Brain pericyte (primary cell): ENCODE data around the gene TMEM121B.

Experiments
- DNase-seq: peaks from one replicate; pipeline ENCODE4 v3.0.0-alpha.2; 2012; ENCODE audit warnings: low read depth, low spot score

Gene TMEM121B

GRCh38 chr22:17110791-17111550 is 10.2 kb downstream of the TMEM121B start:
- DNase-seq = no peak

- DNase-seq = no peak
Measured at GRCh38 chr22:17109976-17110375, 11.2 kb downstream of the TMEM121B start.

- DNase-seq = no peak
Measured at GRCh38 chr22:17109113-17109865, 11.9 kb downstream of the TMEM121B start.

DNA sequence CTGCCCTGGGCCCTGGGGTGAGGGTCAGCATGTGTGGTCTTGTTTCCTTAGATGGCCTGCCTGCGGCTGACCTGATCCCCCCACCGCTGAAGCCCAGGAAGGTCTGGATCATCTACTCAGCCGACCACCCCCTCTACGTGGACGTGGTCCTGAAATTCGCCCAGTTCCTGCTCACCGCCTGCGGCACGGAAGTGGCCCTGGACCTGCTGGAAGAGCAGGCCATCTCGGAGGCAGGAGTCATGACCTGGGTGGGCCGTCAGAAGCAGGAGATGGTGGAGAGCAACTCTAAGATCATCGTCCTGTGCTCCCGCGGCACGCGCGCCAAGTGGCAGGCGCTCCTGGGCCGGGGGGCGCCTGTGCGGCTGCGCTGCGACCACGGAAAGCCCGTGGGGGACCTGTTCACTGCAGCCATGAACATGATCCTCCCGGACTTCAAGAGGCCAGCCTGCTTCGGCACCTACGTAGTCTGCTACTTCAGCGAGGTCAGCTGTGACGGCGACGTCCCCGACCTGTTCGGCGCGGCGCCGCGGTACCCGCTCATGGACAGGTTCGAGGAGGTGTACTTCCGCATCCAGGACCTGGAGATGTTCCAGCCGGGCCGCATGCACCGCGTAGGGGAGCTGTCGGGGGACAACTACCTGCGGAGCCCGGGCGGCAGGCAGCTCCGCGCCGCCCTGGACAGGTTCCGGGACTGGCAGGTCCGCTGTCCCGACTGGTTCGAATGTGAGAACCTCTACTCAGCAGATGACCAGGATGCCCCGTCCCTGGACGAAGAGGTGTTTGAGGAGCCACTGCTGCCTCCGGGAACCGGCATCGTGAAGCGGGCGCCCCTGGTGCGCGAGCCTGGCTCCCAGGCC is 12.7 kb downstream of the TMEM121B start:
- DNase-seq = no peak

GRCh38 chr22:17107547-17107810 is 13.7 kb downstream of the TMEM121B start:
- no peak for DNase-seq

DNA sequence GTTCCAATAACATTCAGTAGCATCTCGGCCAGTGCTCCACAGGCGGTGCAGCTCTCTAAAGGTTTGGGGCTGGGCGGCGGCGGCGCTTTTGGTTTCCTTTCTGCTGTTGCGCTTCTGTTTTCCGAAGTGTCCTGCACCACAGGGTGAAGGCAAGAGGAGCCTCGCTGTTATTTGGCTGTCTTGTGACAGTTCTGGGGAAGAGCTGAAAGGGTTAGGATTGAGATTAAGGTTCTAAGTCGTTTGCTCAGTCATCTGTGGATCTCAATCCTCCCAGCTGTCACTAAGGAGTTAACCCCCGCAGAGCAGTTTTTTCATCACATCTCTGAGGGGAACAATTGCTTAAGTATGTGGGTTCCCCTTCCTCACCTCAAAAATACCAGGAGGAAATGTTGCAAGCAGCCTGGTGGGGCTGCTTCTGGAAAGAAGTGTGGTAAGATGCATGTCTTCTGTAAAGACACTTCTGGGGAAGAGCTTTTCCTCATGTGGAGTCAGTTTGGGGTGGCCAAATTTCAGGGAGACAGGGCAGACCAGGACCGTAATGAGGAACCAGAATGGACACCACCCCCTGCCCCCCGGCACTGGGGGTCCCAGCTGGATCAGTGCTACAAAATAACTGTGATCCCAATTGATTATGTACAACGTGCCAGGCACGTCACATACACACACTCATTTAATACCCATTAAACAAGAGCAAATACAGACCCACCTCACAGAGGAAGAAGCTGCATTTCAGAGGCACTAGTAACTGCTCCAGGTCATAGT is 14.2 kb downstream of the TMEM121B start:
- DNase-seq = no peak

DNA sequence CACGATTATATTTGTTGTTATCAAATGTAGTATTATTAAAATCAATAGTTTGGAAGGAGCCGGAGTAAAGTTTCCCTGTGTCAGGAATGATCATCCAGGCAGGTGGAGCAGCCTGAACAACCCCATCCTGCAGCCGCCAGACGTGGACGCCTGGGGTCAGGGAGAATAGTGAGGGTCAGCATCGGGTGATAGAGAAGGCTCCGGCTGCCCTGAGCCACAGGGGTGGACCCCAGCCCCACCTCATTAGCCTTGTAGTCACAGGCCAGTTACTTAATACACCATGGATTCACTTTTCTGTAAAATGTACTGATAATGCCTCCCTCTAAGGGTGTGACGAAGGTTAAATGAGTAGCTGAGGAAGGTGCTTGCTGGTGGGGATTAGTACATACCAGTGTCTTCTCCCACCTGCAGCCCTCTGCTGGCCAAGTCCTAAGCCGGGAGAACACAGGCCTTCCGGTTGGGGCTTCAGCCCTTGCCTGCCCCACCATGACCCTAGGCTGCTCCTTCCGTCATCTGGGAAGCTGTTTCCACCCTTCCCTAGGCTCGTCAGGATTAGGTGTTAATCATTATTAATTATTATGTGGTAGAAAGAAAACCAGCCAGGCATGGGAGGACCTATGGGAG is 14.9 kb downstream of the TMEM121B start:
- no peak for DNase-seq

DNA sequence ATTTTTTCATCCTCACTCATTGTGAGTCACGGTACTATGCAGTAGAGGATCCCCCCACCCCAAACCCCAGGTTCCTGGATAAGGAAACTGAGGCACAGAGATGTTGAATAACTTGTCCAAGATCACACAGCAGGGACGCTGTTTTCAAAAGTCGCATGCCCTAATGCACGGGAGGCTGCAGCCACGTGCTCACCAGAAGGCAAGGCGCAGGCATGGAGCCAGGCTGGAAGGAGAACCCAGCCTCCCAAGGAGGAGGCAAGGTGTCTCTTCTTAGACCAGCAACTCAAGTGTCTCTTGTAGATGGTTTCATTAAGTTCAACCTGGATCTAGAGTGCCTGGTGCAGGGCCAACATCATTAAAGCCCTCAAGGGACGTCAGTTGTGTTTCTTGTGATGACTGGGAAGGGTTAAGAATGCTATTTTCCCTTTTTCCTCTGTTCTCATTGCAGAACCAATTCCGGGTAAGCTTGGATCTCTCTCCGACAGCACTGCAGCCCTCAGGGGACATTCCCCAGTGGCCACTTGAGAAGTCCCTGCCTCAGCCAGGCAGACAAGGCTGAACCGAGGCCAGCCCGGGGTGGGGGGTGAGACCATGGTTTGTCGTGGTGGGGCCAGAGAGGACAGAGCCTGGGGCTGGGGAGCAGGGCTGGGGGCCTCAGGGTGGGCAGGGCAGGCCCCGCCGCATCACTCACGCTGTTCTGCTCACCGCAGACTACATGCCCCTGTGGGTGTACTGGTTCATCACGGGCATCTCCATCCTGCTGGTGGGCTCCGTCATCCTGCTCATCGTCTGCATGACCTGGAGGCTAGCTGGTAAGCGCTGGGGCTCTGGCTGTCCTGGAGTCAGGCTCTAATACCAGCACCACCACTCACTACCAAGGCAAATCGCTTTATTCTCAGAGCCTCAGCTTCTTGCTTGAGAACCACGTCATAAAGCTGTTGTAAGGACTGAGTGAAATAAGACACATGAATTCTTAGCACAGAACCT is 15.7 kb downstream of the TMEM121B start:
- no peak for DNase-seq

DNA sequence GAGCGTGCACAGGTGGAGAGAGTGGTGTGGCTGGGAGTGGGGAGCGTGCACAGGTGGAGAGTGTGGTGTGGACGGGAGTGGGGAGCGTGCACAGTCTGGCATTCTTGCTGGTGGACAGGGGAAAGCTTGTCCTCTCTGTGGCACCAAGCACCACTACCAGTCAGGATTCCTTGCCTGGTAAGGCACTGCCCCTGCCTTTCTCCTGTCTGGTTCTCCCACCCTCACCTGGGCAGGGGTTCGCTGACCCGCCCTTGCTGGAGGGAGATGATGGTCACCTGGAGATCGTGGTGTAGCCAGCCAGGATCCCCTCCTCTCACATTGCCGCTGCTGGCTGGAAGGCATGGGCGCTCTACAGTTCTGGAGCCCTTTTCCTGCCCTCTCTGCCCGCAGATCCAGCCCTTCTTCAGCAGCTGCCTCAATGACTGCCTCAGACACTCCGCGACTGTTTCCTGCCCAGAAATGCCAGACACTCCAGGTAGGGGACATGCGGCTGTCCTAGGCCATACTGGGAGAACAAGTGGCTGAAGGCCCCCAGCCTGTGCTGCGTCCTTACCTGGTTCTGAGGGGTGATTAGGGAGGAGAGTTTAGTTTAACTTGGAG is 16.7 kb downstream of the TMEM121B start:
- no peak for DNase-seq

GRCh38 chr22:17103351-17103750 is 17.8 kb downstream of the TMEM121B start:
- no peak for DNase-seq

DNA sequence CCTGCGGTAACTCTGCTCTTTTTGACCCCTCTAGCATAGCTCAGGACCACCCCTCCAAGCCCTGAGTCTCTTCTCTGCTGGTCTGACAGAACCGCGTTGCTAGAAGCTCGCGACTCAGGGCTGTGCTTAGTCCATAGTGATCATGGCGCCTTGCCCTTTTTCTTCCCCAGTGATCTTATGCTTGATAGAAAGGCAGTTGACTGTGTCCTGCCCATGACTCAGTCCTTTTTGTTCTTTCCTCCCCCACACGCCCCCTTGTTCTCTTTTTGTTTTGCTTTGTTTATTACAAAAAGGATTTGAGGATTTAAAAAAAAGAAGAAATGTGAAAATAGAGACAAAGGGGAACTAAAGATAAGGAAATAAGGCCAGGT is 18.9 kb downstream of the TMEM121B start:
- no peak for DNase-seq

- DNase-seq = no peak
Measured at GRCh38 chr22:17101475-17102296, 19.5 kb downstream of the TMEM121B start.

DNA sequence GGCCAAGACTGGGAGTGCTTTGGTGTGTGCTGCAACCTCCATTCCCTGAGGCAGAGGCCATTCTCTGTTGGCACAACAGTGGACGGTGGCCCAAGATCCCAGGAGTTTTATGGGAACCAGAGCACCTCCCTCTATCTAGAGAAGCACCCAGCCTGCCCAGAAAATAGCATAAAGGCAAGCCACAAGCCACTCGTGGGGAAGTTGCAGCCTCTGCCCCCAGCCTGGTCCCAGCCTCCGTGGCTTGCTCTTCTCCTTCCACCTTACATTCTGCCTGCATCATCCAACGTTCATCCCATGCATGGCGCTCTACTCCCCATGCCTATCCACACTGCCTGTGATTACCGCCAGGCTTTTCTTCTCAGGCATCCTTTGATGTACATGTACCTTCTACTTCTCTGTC is 20.5 kb downstream of the TMEM121B start:
- DNase-seq = no peak

- DNase-seq = no peak
Measured at GRCh38 chr22:17098379-17098819, 22.8 kb downstream of the TMEM121B start.

- no peak for DNase-seq
Measured at GRCh38 chr22:17097701-17098100, 23.5 kb downstream of the TMEM121B start.

DNA sequence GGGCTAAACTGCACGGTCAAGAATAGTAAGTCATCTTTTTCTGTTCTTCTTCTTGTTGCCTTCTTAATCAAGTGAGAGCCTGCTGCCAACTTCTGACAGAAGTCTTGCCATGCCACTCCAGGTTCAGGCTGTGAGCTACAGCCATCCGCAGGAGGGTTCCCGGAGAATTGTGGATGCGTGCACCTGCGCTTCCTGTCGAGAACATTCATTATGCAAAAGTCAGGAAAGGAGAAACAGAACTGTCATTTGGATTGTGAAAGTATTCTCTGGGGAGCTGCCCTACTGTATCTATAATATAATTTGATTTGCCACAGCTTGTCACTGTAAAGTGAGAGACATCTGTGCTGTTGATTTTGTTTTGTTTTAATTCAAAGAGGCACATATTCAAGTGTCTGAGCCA is 24.1 kb downstream of the TMEM121B start:
- DNase-seq = no peak

DNA sequence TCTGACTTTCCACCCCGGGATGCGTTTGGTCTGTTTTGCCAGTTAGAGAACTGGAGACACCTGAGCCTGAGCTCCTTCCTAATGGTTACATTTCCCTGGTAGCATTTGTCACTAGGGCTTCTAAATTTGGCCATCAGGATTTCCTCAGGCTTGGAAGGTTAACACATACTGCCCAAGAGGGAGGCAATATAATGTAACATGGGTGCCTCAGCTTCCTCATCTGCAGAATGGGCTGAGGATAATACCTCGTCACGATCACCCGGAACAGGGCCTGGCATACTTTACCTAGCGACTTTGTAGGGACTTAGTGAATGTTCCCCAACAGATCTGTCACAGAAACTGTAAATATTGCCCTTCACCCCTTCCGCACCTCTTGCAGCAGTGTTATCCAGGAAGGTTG is 25.1 kb downstream of the TMEM121B start:
- DNase-seq = no peak

- DNase-seq = no peak
Measured at GRCh38 chr22:17095538-17095937, 25.6 kb downstream of the TMEM121B start.

- no peak for DNase-seq
Measured at GRCh38 chr22:17093081-17093480, 28.1 kb downstream of the TMEM121B start.
